ENCODE measurements around the gene NEDD4. TPM values are rescaled to one million over a fixed set of nuclear protein-coding genes. Genes with fewer than 3 reads are reported as not detected.

The NEDD4 gene
- total and polyA plus RNA-seq, 2 of the 4 experiments (the other 2 are of a cell fraction) = 27.4 to 80.7 TPM

- POLR2A ChIA-PET (ENCODE audit: unreplicated experiment) = no interaction called here
Measured at GRCh38 chr15:55954862-55955605, 38.4 kb downstream of the NEDD4 start.

More at GRCh38 chr15:55954862-55955605, 38.4 kb downstream of the NEDD4 start:
- Histone ChIP-seq H3K79me1 (ENCODE audit: low read depth in 1 of 2, low read length in 2 of 2) (peaks cover 2 to 16% of the 10 kb centered on the region in 2 experiments; a peak in 2 of 4 replicates), H2BK5ac (ENCODE audit: low read depth, low read length, poor library complexity, severe bottlenecking) (no peak overlapping the region), H2AFZ (replicated peaks; ENCODE audit: low read length, poor library complexity) (no peak overlapping the region), H3K36me3 (ENCODE audit: control insufficient read depth, insufficient read depth, low read length) (0 out of 2 replicates have a peak, but pooled peaks cover 3% of the 10 kb centered on the region), H3K4me3 (ENCODE audit: insufficient read depth, low read depth, low read length) (no peak overlapping the region), H4K20me1 (ENCODE audit: insufficient read depth, low read length) (no peaks in the 10 kb centered on the region; the same call in 1 of the 2 replicates), H3K14ac (replicated peaks; ENCODE audit: low read depth, low read length) (no peak overlapping the region), H3K9me1 (ENCODE audit: insufficient read depth, low read length) (no peaks in the 10 kb centered on the region), H3K4me1 (ENCODE audit: control insufficient read depth, insufficient read depth, low read length) (no peaks in the 10 kb centered on the region), H3K27ac (ENCODE audit: insufficient read depth, low read length) (no peak overlapping the region), H3K27me3 (ENCODE audit: control insufficient read depth, insufficient read depth, low read length) (no peaks in the 10 kb centered on the region), H4K8ac (ENCODE audit: low read depth in 2 of 2, low read length in 2 of 2) (no peak overlapping the region), H4K5ac (ENCODE audit: low read depth, low read length) (no peak overlapping the region), H3K23ac (ENCODE audit: low read depth, low read length) (no peak overlapping the region), H2AK5ac (ENCODE audit: low read depth, low read length) (no peak overlapping the region), H2AK9ac (replicated peaks; ENCODE audit: low read depth, low read length, poor library complexity) (no peak overlapping the region), H3K4me2 (ENCODE audit: low read depth, low read length) (no peak overlapping the region), H3K18ac (ENCODE audit: low read depth, low read length) (no peak overlapping the region), H3K4ac (ENCODE audit: low read depth, low read length) (no peak overlapping the region), H3K9ac (ENCODE audit: low read depth, low read length) (no peak overlapping the region), H2BK20ac (ENCODE audit: low read depth, low read length) (no peak overlapping the region), H2BK120ac (ENCODE audit: low read depth, low read length) (no peak overlapping the region), H3K9me3 (ENCODE audit: control insufficient read depth, insufficient read depth, low read length) (no peaks in the 10 kb centered on the region), H2BK15ac (ENCODE audit: low read depth, low read length) (no peak overlapping the region), H3K56ac (ENCODE audit: extremely low read depth, insufficient read depth, low read length) (no peak overlapping the region), H4K91ac (ENCODE audit: insufficient read depth, low read depth, low read length) (no peak overlapping the region)
- WGBS, 2 experiments (ENCODE audit: extremely low coverage in 2 of 2, insufficient read length in 1 of 2) = no CpG with 5 or more reads among the region's 6 CpGs
- BruUV-seq (replicated peaks) = no TSS peak
- CTCF ChIA-PET = no interaction called here
- dilution Hi-C loops (cut with HindIII; ENCODE audit: low sequenced_read_pairs, unreplicated experiment) (no loop called here), intact Hi-C loops (cut with micrococcal nuclease) (no loop called here), in situ Hi-C loops (cut with MboI; ENCODE audit: low sequenced_read_pairs) (no loop called here)
- DNase-seq (no peak), ATAC-seq (ENCODE audit: low read depth) (no peak)
- TF ChIP-seq POLR2A (IDR thresholded peaks at IDR 0.05; ENCODE audit: low read depth, low read length) (no peak), RAD21 (IDR thresholded peaks at IDR 0.05; ENCODE audit: low read length) (no peak), SMC3 (IDR thresholded peaks at IDR 0.05; ENCODE audit: low read depth, low read length) (no peak), ELK1 (IDR thresholded peaks at IDR 0.05; ENCODE audit: borderline replicate concordance, low read depth, low read length) (no peak), CEBPB (IDR thresholded peaks at IDR 0.05; ENCODE audit: low read depth, low read length) (no peak), CTCF (conservative IDR thresholded peaks at IDR 0.05; ENCODE audit: low read depth, low read length) (no peak), RFX5 (IDR thresholded peaks at IDR 0.05; ENCODE audit: low read depth, low read length) (no peak), BHLHE40 (IDR thresholded peaks at IDR 0.05; ENCODE audit: low read depth, low read length) (no peak), MXI1 (IDR thresholded peaks at IDR 0.05; ENCODE audit: borderline replicate concordance, low read depth, low read length) (no peak)
- TF ChIP-seq, protein P1, sequence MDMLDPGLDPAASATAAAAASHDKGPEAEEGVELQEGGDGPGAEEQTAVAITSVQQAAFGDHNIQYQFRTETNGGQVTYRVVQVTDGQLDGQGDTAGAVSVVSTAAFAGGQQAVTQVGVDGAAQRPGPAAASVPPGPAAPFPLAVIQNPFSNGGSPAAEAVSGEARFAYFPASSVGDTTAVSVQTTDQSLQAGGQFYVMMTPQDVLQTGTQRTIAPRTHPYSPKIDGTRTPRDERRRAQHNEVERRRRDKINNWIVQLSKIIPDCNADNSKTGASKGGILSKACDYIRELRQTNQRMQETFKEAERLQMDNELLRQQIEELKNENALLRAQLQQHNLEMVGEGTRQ (IDR thresholded peaks at IDR 0.05; ENCODE audit: low read depth, low read length) = no peak

Measured in IMR-90 (cell line).